ENCODE data around the gene CUL4A. TPM values are rescaled to one million over a fixed set of nuclear protein-coding genes. Genes with fewer than 3 reads are reported as not detected.
A peak's percentile ranks its signal among the peaks of the same experiment; 100 is the strongest.

CUL4A gene
- total RNA-seq, 4 donors from 2014 or later, result 232 to 319 (median 234) TPM

- H3K9me3 ChIP-seq, result no peaks in the 10 kb centered on the region
- TF ChIP-seq POLR2A (IDR thresholded peaks at IDR 0.05), result peak; percentile 88 to 89
- TF ChIP-seq CTCF (IDR thresholded peaks at IDR 0.05 in 4 of 5, conservative IDR thresholded peaks at IDR 0.05 in 1 of 5), result peak in 2 of 5 experiments; percentile 70 to 79
- H3K27me3 ChIP-seq, result no peaks in the 10 kb centered on the region
- intact Hi-C loops (cut with DNase I; ENCODE audit: low total_unique reads), result loop anchor here (1.0 to 10.0 kb wide), 5 partner anchors 81 to 194 kb away; partner anchors contain the start of genes ADPRHL1, DCUN1D2 and PROZ
- ATAC-seq (peak; percentile 75 to 87), DNase-seq (peak; percentile 94 to 98)
- in situ Hi-C loops (cut with MboI; ENCODE audit: low sequenced_read_pairs in 4 of 4), result loop anchor here in 3 of 4 donors (10.0 to 25.0 kb wide), 3 partner anchors 82 to 158 kb away; partner anchors contain the start of gene ADPRHL1 (in 1 of the 3)
- H3K27ac ChIP-seq, result peak within 1 kb of the TSS; percentile 91 to 98 (median 94)
- no peaks in the 10 kb centered on the region for H3K36me3 ChIP-seq
- H3K4me3 ChIP-seq, result peak within 1 kb of the TSS; percentile 82 to 92 (median 88)
- peaks cover 34 to 55% of the 10 kb centered on the region in 2 donors for H3K4me1 ChIP-seq
Observed at GRCh38 chr13:113296823-113297369, 87.5 kb downstream of the CUL4A start, which contains the start of gene LAMP1. TSS of gene LAMP1 (plus strand) at chr13:113297239. CDS start at chr13:113297435, 196 bp downstream.

- no peak for TF ChIP-seq POLR2A (IDR thresholded peaks at IDR 0.05)
- TF ChIP-seq CTCF (IDR thresholded peaks at IDR 0.05 in 4 of 5, conservative IDR thresholded peaks at IDR 0.05 in 1 of 5), result no peak
- in situ Hi-C loops (cut with MboI; ENCODE audit: low sequenced_read_pairs in 4 of 4), result loop anchor here in 3 of 4 donors (10.0 to 25.0 kb wide), 3 partner anchors 83 to 157 kb away; partner anchors contain the start of gene ADPRHL1 (in 1 of the 3)
- no peaks in the 10 kb centered on the region for H3K27me3 ChIP-seq
- intact Hi-C loops (cut with DNase I; ENCODE audit: low total_unique reads), result loop anchor here (1.0 to 10.0 kb wide), 5 partner anchors 81 to 193 kb away; partner anchors contain the start of genes ADPRHL1, DCUN1D2 and PROZ
- H3K36me3 ChIP-seq, result no peaks in the 10 kb centered on the region
- peak; percentile 6 to 16 for ATAC-seq
- H3K9me3 ChIP-seq, result no peaks in the 10 kb centered on the region
- H3K4me1 ChIP-seq, result peaks cover 35 to 49% of the 10 kb centered on the region in 2 donors
- H3K27ac ChIP-seq, result peak overlapping the region; percentile 91 to 98 (median 94)
- peak overlapping the region; percentile 82 to 92 (median 88) for H3K4me3 ChIP-seq
- no peak for DNase-seq
Observed at GRCh38 chr13:113297370-113298042, 88.1 kb downstream of the CUL4A start.

DNA sequence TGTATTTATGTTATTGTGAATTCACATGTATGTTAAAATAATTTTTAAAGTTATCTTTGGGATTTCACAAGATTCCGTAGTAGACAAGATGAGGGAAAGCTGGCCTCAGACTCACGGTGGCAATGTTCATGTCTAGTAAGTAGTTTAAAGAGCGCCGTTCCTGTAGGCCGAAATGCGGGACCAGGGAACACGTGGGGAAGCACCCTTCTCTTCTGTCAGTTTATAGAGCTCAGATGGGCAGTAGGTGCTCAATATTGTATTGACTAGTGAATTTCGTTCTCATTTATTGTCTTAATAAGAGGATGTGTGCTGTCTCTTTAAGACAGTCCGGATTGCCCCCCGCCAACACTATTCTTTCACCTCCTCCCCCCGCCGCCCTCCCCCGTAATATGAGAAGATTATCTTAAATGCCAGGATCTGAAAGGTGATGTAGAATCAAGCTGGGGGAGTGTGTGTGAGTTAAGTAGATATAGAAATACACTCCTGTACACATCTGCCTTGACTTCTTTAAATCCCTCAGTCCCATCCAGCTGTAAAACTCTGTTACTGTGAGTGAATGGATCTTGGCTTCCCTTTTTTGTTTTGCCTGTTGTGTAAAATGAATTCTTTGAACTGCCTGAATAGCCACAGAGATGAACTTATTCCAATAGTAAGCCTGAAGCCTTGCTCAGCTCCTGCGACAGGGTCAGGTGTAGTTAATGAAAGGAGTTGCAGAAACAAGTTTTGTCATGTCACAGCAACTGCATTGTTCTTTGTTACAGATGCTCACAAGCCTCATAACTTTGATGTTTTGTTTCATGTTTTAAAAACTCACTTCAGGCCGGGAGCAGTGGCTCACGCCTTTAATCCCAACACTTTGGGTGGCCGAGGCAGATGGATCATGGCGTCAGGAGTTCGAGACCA, 88.9 kb downstream of the CUL4A start:
- Histone ChIP-seq H3K4me3 (peak overlapping the region; percentile 82 to 92 (median 88)), H3K27ac (peak overlapping the region; percentile 91 to 98 (median 94)), H3K4me1 (peaks cover 36 to 53% of the 10 kb centered on the region in 2 donors), H3K9me3 (no peaks in the 10 kb centered on the region), H3K36me3 (no peaks in the 10 kb centered on the region), H3K27me3 (no peaks in the 10 kb centered on the region)
- DNase-seq (no peak), ATAC-seq (no peak)
- intact Hi-C loops (cut with DNase I; ENCODE audit: low total_unique reads), result loop anchor here (5.0 to 10.0 kb wide), 2 partner anchors 94 to 143 kb away; partner anchors contain the start of gene PROZ
- in situ Hi-C loops (cut with MboI; ENCODE audit: low sequenced_read_pairs in 4 of 4), result loop anchor here in 3 of 4 donors (10.0 to 25.0 kb wide), 3 partner anchors 83 to 157 kb away; partner anchors contain the start of gene ADPRHL1 (in 1 of the 3)
- TF ChIP-seq POLR2A (IDR thresholded peaks at IDR 0.05), result no peak
- no peak for TF ChIP-seq CTCF (IDR thresholded peaks at IDR 0.05 in 4 of 5, conservative IDR thresholded peaks at IDR 0.05 in 1 of 5)

DNA sequence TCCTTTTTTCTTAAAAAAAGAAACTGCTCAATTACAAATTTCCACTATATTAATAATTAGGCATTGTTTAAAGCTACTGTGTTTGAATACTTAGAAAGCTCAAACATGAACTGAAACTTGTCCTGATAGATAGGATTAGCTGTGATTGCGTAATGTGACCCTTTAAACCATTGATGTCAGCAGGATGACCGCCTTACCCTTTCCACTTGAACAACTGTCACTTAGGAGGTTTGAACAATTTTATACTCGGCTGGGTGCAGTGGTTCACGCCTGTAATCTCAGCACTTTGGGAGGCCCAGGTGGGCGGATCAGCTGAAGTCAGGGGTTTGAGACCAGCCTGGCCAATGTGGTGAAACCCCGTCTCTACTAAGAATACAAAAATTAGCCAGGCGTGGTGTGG, 90.5 kb downstream of the CUL4A start:
- Histone ChIP-seq H3K36me3 (no peaks in the 10 kb centered on the region), H3K4me1 (peaks cover 45 to 69% of the 10 kb centered on the region in 2 donors), H3K9me3 (no peaks in the 10 kb centered on the region), H3K4me3 (peak overlapping the region in 1 of 4 donors; percentile 2), H3K27me3 (no peaks in the 10 kb centered on the region), H3K27ac (peak overlapping the region; percentile 53 to 98 (median 76))
- in situ Hi-C loops (cut with MboI; ENCODE audit: low sequenced_read_pairs in 4 of 4) (loop anchor here in 3 of 4 donors (10.0 to 25.0 kb wide), 3 partner anchors 85 to 155 kb away; partner anchors contain the start of gene ADPRHL1 (in 1 of the 3)), intact Hi-C loops (cut with DNase I; ENCODE audit: low total_unique reads) (loop anchor here (5.0 to 10.0 kb wide), 2 partner anchors 92 to 145 kb away; partner anchors contain the start of gene PROZ)
- TF ChIP-seq POLR2A (IDR thresholded peaks at IDR 0.05) (no peak), CTCF (IDR thresholded peaks at IDR 0.05 in 4 of 5, conservative IDR thresholded peaks at IDR 0.05 in 1 of 5) (no peak)
- ATAC-seq (no peak), DNase-seq (no peak)
